GM19397 (cell line): ENCODE results near the gene CYB561D2.

Source experiments
- ATAC-seq: cut with Tn5 transposase; IDR thresholded peaks from one replicate; pipeline ENCODE4 v1.9.1; 2021; ENCODE audit warnings: mild to moderate bottlenecking, moderate library complexity; ENCODE audit not compliant: unreplicated experiment

CYB561D2 gene

GRCh38 chr3:50323092-50323600 lies 27.5 kb upstream of the CYB561D2 start:
- ATAC-seq: no peak

- ATAC-seq: no peak
These were observed 27.0 kb upstream of the CYB561D2 start for GRCh38 chr3:50323614-50324199.

GRCh38 chr3:50324351-50325112 lies 26.1 kb upstream of the CYB561D2 start:
- no peak for ATAC-seq

GRCh38 chr3:50325113-50325480 lies 25.6 kb upstream of the CYB561D2 start:
- ATAC-seq: no peak

GRCh38 chr3:50325497-50326181 lies 25.0 kb upstream of the CYB561D2 start:
- no peak for ATAC-seq

GRCh38 chr3:50326182-50326541 lies 24.5 kb upstream of the CYB561D2 start:
- ATAC-seq: no peak

GRCh38 chr3:50327129-50327528 lies 23.5 kb upstream of the CYB561D2 start:
- no peak for ATAC-seq

- peak; percentile 82 for ATAC-seq
These were observed 22.5 kb upstream of the CYB561D2 start, which contains the start of gene TUSC2 for GRCh38 chr3:50327943-50328691. TUSC2 (minus strand) TSS chr3:50328223; CDS start chr3:50328099, 124 bp downstream.

- no peak for ATAC-seq
These were observed 20.3 kb upstream of the CYB561D2 start for GRCh38 chr3:50330330-50330729.

GRCh38 chr3:50331364-50331907 lies 19.2 kb upstream of the CYB561D2 start:
- no peak for ATAC-seq

- no peak for ATAC-seq
These were observed 16.8 kb upstream of the CYB561D2 start for GRCh38 chr3:50333744-50334328.

GRCh38 chr3:50334339-50335075 lies 16.2 kb upstream of the CYB561D2 start:
- ATAC-seq: no peak

GRCh38 chr3:50336452-50337174 lies 14.0 kb upstream of the CYB561D2 start:
- ATAC-seq: peak; percentile 26

GRCh38 chr3:50337175-50337861 lies 13.3 kb upstream of the CYB561D2 start:
- peak; percentile 74 for ATAC-seq

- ATAC-seq: no peak
These were observed 11.7 kb upstream of the CYB561D2 start for GRCh38 chr3:50338965-50339364.

GRCh38 chr3:50339485-50340146 lies 11.0 kb upstream of the CYB561D2 start:
- no peak for ATAC-seq

GRCh38 chr3:50340147-50340447 lies 10.6 kb upstream of the CYB561D2 start:
- no peak for ATAC-seq
